Activated T-cell treated with anti-CD3 and anti-CD28 coated beads for 48 hours (primary cell): Measurements from ENCODE around the gene DVL3.
A peak's percentile ranks its signal among the peaks of the same experiment; 100 is the strongest.
"Not testable (repeated sequence)": the region's sequence is repeated elsewhere in the genome, so short reads cannot be mapped to it uniquely, and the experiment has no call there.

ENCODE experiments used
- DNase-seq: peaks from one replicate; pipeline ENCODE4 v3.0.0-alpha.2; 2020; ENCODE audit warnings: low read depth

DVL3 gene

GRCh38 chr3:184154885-184155643, at the start of gene DVL3:
DVL3 (plus strand) TSS chr3:184155377; CDS start chr3:184155636, 259 bp downstream.
- peak; percentile 44 for DNase-seq

- DNase-seq: no peak
Observed at GRCh38 chr3:184110316-184110725, 44.9 kb upstream of the DVL3 start.

- DNase-seq: no peak
Observed at GRCh38 chr3:184116017-184116416, 39.2 kb upstream of the DVL3 start.

GRCh38 chr3:184117636-184118035, 37.5 kb upstream of the DVL3 start:
- no peak for DNase-seq

- DNase-seq: not testable (repeated sequence)
Observed at GRCh38 chr3:184121031-184121430, 34.1 kb upstream of the DVL3 start.

- DNase-seq: no peak
Observed at GRCh38 chr3:184126006-184126405, 29.2 kb upstream of the DVL3 start.

GRCh38 chr3:184129012-184129411, 26.2 kb upstream of the DVL3 start:
- DNase-seq: no peak

- no peak for DNase-seq
Observed at GRCh38 chr3:184132945-184133344, 22.2 kb upstream of the DVL3 start.

- peak; percentile 55 for DNase-seq
Observed at GRCh38 chr3:184133840-184134745, 21.1 kb upstream of the DVL3 start.

GRCh38 chr3:184134746-184135148, 20.4 kb upstream of the DVL3 start:
- DNase-seq: no peak

- peak; percentile 75 for DNase-seq
Observed at GRCh38 chr3:184135149-184135910, 19.8 kb upstream of the DVL3 start, which contains the start of gene EIF2B5. EIF2B5 (plus strand) TSS chr3:184135358; CDS start chr3:184135386, 28 bp downstream.

GRCh38 chr3:184135911-184136260, 19.3 kb upstream of the DVL3 start:
- DNase-seq: no peak

GRCh38 chr3:184140436-184140835, 14.7 kb upstream of the DVL3 start:
- no peak for DNase-seq

- no peak for DNase-seq
Observed at GRCh38 chr3:184142199-184142598, 13.0 kb upstream of the DVL3 start.

- DNase-seq: no peak
Observed at GRCh38 chr3:184143327-184143726, 11.8 kb upstream of the DVL3 start.

GRCh38 chr3:184144505-184144904, 10.7 kb upstream of the DVL3 start:
- DNase-seq: no peak

- peak; percentile 15 for DNase-seq
Observed at GRCh38 chr3:184145111-184145524, 10.1 kb upstream of the DVL3 start.

GRCh38 chr3:184145751-184146270, 9.4 kb upstream of the DVL3 start:
- no peak for DNase-seq

GRCh38 chr3:184148076-184148475, 7.1 kb upstream of the DVL3 start:
- DNase-seq: no peak

- DNase-seq: no peak
Observed at GRCh38 chr3:184149123-184149522, 6.1 kb upstream of the DVL3 start.

GRCh38 chr3:184149770-184150169, 5.4 kb upstream of the DVL3 start:
- DNase-seq: not testable (repeated sequence)
